Adrenal gland (tissue), 5 donors: ENCODE data around the gene MED26.

ENCODE experiments used
- CTCF ChIP-seq, 6 experiments: fragments of 450-650 bp in 4 of 6; fragments of 200-600 bp in 2 of 6; sonication (generic) in 1 of 6; IDR thresholded peaks; 1 replicate in 5 of 6; 2 replicates in 1 of 6; pipeline versions ENCODE4 v1.5.1 to v1.8.0; 2016 to 2021; ENCODE audit warnings: antibody characterized with exemption in 6 of 6, mild to moderate bottlenecking in 2 of 6, moderate library complexity in 1 of 6
- POLR2A ChIP-seq, 2 donors: fragments of 450-650 bp; IDR thresholded peaks; one replicate each; pipeline ENCODE4 v1.6.1; 2017; ENCODE audit warnings: antibody characterized with exemption in 2 of 2, mild to moderate bottlenecking in 2 of 2, moderate library complexity in 1 of 2
- donor health status: DM: no; HTN: no; CAD: no.

GRCh38 chr19:16548956-16549355 is 79.0 kb downstream of the MED26 start:
- no peak for TF ChIP-seq POLR2A (IDR thresholded peaks at IDR 0.05)
- TF ChIP-seq CTCF (IDR thresholded peaks at IDR 0.05), result no peak
